Neural cell (in vitro differentiated cells): ENCODE data around the gene BEX3.

Source experiments
- CTCF ChIP-seq: fragments of 450-650 bp; IDR thresholded peaks from 2 replicates; pipeline ENCODE4 v1.5.1; 2014; ENCODE audit warnings: antibody characterized with exemption, mild to moderate bottlenecking, moderate library complexity; ENCODE audit not compliant: poor library complexity, severe bottlenecking
- EZH2 ChIP-seq: fragments of 200-600, 300-800 bp; shearing (Covaris generic), sonication (generic); IDR thresholded peaks from 2 replicates; pipeline ENCODE4 v1.6.1; 2014; ENCODE audit warnings: antibody characterized with exemption, low read length, borderline replicate concordance, mild to moderate bottlenecking; ENCODE audit not compliant: insufficient read depth, poor library complexity, severe bottlenecking
- MXI1 ChIP-seq: fragments of 450-650 bp; conservative IDR thresholded peaks from 2 replicates; pipeline ENCODE4 v1.6.1; 2014; ENCODE audit warnings: antibody characterized with exemption, mild to moderate bottlenecking; ENCODE audit not compliant: poor library complexity, severe bottlenecking
- POLR2AphosphoS5 ChIP-seq: IDR thresholded peaks from 2 replicates; pipeline ENCODE4 v1.6.1; 2012
- TAF1 ChIP-seq: IDR thresholded peaks from 2 replicates; pipeline ENCODE4 v1.6.1; 2012; ENCODE audit warnings: low read depth

GRCh38 chrX:103415068-103415467, 38.7 kb downstream of the BEX3 start:
- TF ChIP-seq CTCF (no peak), MXI1 (no peak), TAF1 (no peak), EZH2 (no peak), POLR2AphosphoS5 (no peak)
